Lung (tissue), 12 donors: ENCODE measurements around the gene ZNF839. TPM values are rescaled to one million over a fixed set of nuclear protein-coding genes. Genes with fewer than 3 reads are reported as not detected.
A peak's percentile ranks its signal among the peaks of the same experiment; 100 is the strongest.

Source experiments
- ATAC-seq: fragments of 200-7000 bp; cut with Tn5 transposase; one replicate; pipeline ENCODE4 v1.9.1; 2020; ENCODE audit warnings: moderate number of reproducible peaks; ENCODE audit not compliant: insufficient read depth, low FRiP score
- DNase-seq, 3 donors: peaks; one replicate each; pipeline ENCODE4 v3.0.0-alpha.2; 2013 to 2017
- H3K27ac ChIP-seq, 2 donors: one replicate each; pipeline ENCODE4 v1.5.1; 2013; ENCODE audit warnings: mild to moderate bottlenecking in 2 of 2, moderate library complexity in 2 of 2, control low read depth in 1 of 2, inconsistent platforms in 1 of 2, low read depth in 1 of 2, low read length in 1 of 2
- H3K27me3 ChIP-seq, 3 donors: one replicate each; pipeline ENCODE4 v1.5.1; 2013; ENCODE audit warnings: low read length in 2 of 3; ENCODE audit not compliant: control insufficient read depth in 3 of 3, insufficient read depth in 3 of 3
- H3K36me3 ChIP-seq, 4 donors: one replicate each; pipeline ENCODE4 v1.5.1; 2013; ENCODE audit warnings: low read length in 4 of 4, mild to moderate bottlenecking in 1 of 4, moderate library complexity in 1 of 4; ENCODE audit not compliant: control insufficient read depth in 4 of 4, insufficient read depth in 4 of 4
- H3K4me1 ChIP-seq, 5 donors: one replicate each; pipeline ENCODE4 v1.5.1; 2013; ENCODE audit warnings: low read length in 5 of 5, mild to moderate bottlenecking in 2 of 5, moderate library complexity in 1 of 5; ENCODE audit not compliant: control insufficient read depth in 5 of 5, insufficient read depth in 5 of 5
- H3K4me3 ChIP-seq: one replicate; pipeline ENCODE4 v1.5.1; 2013; ENCODE audit warnings: mild to moderate bottlenecking, control low read depth, moderate library complexity
- H3K9ac ChIP-seq, 2 donors: one replicate each; pipeline ENCODE4 v1.5.1; 2013; ENCODE audit warnings: low read length in 2 of 2, control low read depth in 1 of 2; ENCODE audit not compliant: insufficient read depth in 1 of 2
- H3K9me3 ChIP-seq, 4 donors: one replicate each; pipeline ENCODE4 v1.5.1; 2013; ENCODE audit warnings: low read length in 3 of 4, mild to moderate bottlenecking in 1 of 4, moderate library complexity in 1 of 4; ENCODE audit not compliant: control insufficient read depth in 4 of 4, insufficient read depth in 3 of 4
- WGBS, 2 donors: extraction: QIAGEN DNeasy Blood & Tissue Kit; methylation state at CpG; one replicate each; pipeline ENCODE4 v1.1.7; 2013; 5-methylcytosine and 5-hydroxymethylcytosine counted together
- polyA plus RNA-seq, 2 donors: library from polyadenylated mRNA; stranded (reverse); fragments of 200-250 nt; gene quantifications; one replicate each; pipeline ENCODE4 v1.2.1, GENCODE V29; 2013
- total RNA-seq, 2 donors: library from RNA; depleted of rRNA in 1 of 2; stranded (reverse); fragments of >200 nt in 1 of 2; gene quantifications; one replicate each; pipeline ENCODE4 v1.2.1, GENCODE V29; 2014 to 2021
- TF ChIP-seq, protein P1 (sequence below): IDR thresholded peaks from 2 replicates; pipeline ENCODE4 v1.5.1; 2012; ENCODE audit warnings: mild to moderate bottlenecking; ENCODE audit errors: control extremely low read depth, extremely low read depth
- donor health status: control.
- donor health status: control.
- donor health status: Bipolar disorder and iron deficiency.
- donor health status: healthy.
- donor health status: DM: yes; HTN: yes; CAD: no.

Gene ZNF839
- total and polyA plus RNA-seq, 4 donors, result 6.1 to 14.2 (median 10.3) TPM

DNA sequence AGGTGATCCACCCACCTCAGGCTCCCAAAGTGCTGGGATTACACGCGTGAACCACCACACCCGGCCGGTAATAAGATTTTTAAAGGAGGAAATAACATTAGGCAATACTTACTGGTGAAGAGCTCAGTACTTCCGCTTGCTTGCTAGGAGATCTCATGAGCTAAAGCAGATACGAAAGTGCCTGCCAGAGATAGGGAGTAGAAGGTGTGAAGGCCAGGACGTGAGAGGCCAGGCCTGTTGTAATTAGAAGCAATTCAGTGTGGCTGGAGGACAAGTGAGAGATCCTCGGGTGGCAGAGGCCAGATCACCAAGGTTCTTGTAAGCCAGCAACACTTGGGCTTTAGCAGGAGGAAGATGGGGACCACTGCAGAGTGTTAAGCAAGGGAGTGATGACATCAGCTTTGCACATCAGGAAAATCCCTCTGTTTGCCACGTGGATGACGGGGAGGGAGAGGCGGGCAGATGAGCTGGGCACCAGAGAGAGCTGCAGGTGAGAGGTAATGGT is 50.8 kb downstream of the ZNF839 start:
- H3K4me3 ChIP-seq, result no peak overlapping the region
- H3K4me1 ChIP-seq, result peaks cover 0 to 5% (median 0%) of the 10 kb centered on the region in 5 donors
- WGBS, 2 donors, result 37 to 57% methylated on average over 11 of the region's 11 CpGs
- peak overlapping the region in 1 of 2 donors; percentile 68 for H3K27ac ChIP-seq
- TF ChIP-seq, protein P1, sequence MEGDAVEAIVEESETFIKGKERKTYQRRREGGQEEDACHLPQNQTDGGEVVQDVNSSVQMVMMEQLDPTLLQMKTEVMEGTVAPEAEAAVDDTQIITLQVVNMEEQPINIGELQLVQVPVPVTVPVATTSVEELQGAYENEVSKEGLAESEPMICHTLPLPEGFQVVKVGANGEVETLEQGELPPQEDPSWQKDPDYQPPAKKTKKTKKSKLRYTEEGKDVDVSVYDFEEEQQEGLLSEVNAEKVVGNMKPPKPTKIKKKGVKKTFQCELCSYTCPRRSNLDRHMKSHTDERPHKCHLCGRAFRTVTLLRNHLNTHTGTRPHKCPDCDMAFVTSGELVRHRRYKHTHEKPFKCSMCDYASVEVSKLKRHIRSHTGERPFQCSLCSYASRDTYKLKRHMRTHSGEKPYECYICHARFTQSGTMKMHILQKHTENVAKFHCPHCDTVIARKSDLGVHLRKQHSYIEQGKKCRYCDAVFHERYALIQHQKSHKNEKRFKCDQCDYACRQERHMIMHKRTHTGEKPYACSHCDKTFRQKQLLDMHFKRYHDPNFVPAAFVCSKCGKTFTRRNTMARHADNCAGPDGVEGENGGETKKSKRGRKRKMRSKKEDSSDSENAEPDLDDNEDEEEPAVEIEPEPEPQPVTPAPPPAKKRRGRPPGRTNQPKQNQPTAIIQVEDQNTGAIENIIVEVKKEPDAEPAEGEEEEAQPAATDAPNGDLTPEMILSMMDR, result no peak
- no peaks in the 10 kb centered on the region for H3K36me3 ChIP-seq
- ATAC-seq (peak; percentile 53), DNase-seq (no peak)
- H3K9ac ChIP-seq, result no peak overlapping the region
- no peaks in the 10 kb centered on the region for H3K9me3 ChIP-seq
- H3K27me3 ChIP-seq, result no peaks in the 10 kb centered on the region

DNA sequence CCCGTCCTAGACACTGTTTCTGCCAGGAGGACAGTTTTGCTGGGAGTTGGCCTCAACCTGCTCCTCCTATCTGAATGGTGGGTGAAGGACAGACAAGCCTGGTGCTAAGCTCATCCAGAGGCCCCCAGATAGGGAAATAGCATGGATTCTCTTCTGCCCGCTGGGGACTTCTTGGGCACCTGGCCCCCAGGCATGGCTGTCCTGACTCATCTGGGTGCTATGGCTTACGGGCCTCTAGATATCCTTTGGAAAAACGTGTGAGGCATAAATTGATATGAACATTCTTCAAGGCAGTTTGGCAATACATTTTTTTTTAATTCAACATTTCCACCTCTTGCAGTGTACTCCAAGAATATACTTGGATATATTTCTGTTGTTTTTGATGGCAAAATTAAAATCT is 51.8 kb downstream of the ZNF839 start:
- no peak for ATAC-seq
- Histone ChIP-seq H3K4me3 (no peak overlapping the region), H3K36me3 (no peaks in the 10 kb centered on the region), H3K27ac (peak overlapping the region in 1 of 2 donors; percentile 20), H3K27me3 (no peaks in the 10 kb centered on the region), H3K4me1 (peaks cover 0 to 5% (median 0%) of the 10 kb centered on the region in 5 donors), H3K9me3 (no peaks in the 10 kb centered on the region), H3K9ac (no peak overlapping the region)
- 87 to 90% methylated on average over 4 of the region's 4 CpGs for WGBS, 2 donors
- TF ChIP-seq, protein P1, result no peak
- no peak for DNase-seq

DNA sequence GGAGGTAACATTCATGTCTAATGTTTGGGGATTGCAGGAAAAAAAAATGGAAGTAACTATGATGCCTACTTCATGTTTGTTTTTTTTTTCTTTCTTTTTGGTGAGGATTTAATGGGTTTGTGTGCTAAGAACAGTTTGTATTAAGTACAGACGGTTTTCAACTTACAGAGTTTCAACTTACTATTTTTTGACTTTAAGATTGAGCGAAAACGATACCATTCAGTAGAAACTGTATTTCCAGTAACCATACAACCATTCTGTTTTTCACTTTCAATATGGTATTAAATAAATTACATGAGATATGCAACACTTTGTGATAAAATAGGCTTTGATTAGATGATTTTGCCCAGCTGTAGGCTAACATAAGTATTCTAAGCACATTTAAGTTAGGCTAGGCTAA is 53.6 kb downstream of the ZNF839 start:
- TF ChIP-seq, protein P1, result no peak
- Histone ChIP-seq H3K36me3 (peaks cover 4 to 10% (median 6%) of the 10 kb centered on the region in 4 donors), H3K27me3 (no peaks in the 10 kb centered on the region), H3K4me3 (no peak overlapping the region), H3K27ac (no peak overlapping the region), H3K9me3 (no peaks in the 10 kb centered on the region), H3K4me1 (peaks cover 0 to 3% (median 0%) of the 10 kb centered on the region in 5 donors), H3K9ac (no peak overlapping the region)
- WGBS, 2 donors, result 91 to 95% methylated on average over 3 of the region's 3 CpGs
- no peak for DNase-seq
- ATAC-seq, result no peak

DNA sequence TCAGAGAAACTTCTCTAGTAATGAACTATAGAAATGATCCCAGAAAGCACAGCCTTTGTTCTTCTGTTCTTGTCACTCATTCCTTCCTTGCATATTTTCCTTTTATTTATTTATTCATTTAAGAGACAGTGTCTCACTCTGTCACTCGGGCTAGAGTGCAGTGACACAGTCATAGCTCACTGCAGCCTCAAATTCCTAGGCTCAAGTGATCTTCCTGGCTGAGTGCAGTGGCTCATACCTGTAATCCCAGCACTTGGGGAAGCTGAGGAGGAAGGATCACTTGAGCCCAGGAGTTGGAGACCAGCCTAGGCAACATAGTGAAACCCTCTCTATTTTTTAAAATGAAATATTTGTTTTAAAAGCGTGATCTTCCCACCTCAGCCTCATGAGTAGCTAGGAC is 54.7 kb downstream of the ZNF839 start:
- WGBS, 2 donors, result 71 to 77% methylated on average over 2 of the region's 2 CpGs
- Histone ChIP-seq H3K9me3 (no peaks in the 10 kb centered on the region), H3K27me3 (no peaks in the 10 kb centered on the region), H3K9ac (no peak overlapping the region), H3K36me3 (peaks cover 4 to 10% (median 9%) of the 10 kb centered on the region in 4 donors), H3K4me3 (no peak overlapping the region), H3K27ac (no peak overlapping the region), H3K4me1 (peaks cover 0 to 3% (median 0%) of the 10 kb centered on the region in 5 donors)
- no peak for DNase-seq
- ATAC-seq, result no peak
- TF ChIP-seq, protein P1, result no peak
